SK-N-MC (cell line): ENCODE measurements around the gene CELF2.

Experiments
- EZH2 ChIP-seq: fragments of 200-600 bp; sonication (generic); IDR thresholded peaks from one replicate; pipeline ENCODE4 v1.6.1; 2017; ENCODE audit warnings: antibody characterized with exemption
- POLR2AphosphoS5 ChIP-seq: IDR thresholded peaks from 2 replicates; pipeline ENCODE4 v1.6.1; 2012; ENCODE audit warnings: mild to moderate bottlenecking, low read depth, low read length, borderline replicate concordance

GRCh38 chr10:11213137-11213536, 195.5 kb downstream of the CELF2 start:
- TF ChIP-seq POLR2AphosphoS5 (no peak), EZH2 (no peak)
